Keratinocyte (primary cell): Measurements from ENCODE around the gene TMTC3. TPM values are rescaled to one million over a fixed set of nuclear protein-coding genes. Genes with fewer than 3 reads are reported as not detected.
A peak's percentile ranks its signal among the peaks of the same experiment; 100 is the strongest.

Source experiments
- DNase-seq: peaks from one replicate; pipeline ENCODE4 v3.0.0-alpha.2; 2011; ENCODE audit warnings: low read depth, missing footprints, low spot score
- FAIRE-seq: peaks from 2 replicates; lab custom pipeline; 2011; peaks lifted over from hg19 to GRCh38; lab: Jason Lieb, UNC
- H2AFZ ChIP-seq: 2 replicates; pipeline ENCODE4 v1.6.0; 2012; ENCODE audit warnings: low read length, control low read depth, inconsistent platforms; ENCODE audit not compliant: control insufficient read depth
- H3K27ac ChIP-seq: 2 replicates; pipeline ENCODE4 v1.5.1; 2011; ENCODE audit warnings: low read length; ENCODE audit not compliant: control insufficient read depth, insufficient read depth
- H3K27me3 ChIP-seq: 3 replicates; pipeline ENCODE4 v1.6.0; 2011; ENCODE audit warnings: low read length; ENCODE audit not compliant: control insufficient read depth, insufficient read depth; ENCODE audit errors: extremely low read depth
- H3K36me3 ChIP-seq, 2 experiments: 2 replicates in 1 of 2; 3 replicates in 1 of 2; pipeline ENCODE4 v1.5.1; 2011; ENCODE audit warnings: low read length in 2 of 2, mild to moderate bottlenecking in 1 of 2; ENCODE audit not compliant: control insufficient read depth in 2 of 2, insufficient read depth in 2 of 2; ENCODE audit errors: extremely low read depth in 1 of 2
- H3K4me1 ChIP-seq: 3 replicates; pipeline ENCODE4 v1.5.1; 2011; ENCODE audit warnings: low read length; ENCODE audit not compliant: control insufficient read depth, insufficient read depth; ENCODE audit errors: extremely low read depth
- H3K4me2 ChIP-seq: 3 replicates; pipeline ENCODE4 v1.6.0; 2011; ENCODE audit warnings: low read depth, low read length; ENCODE audit not compliant: control insufficient read depth, insufficient read depth; ENCODE audit errors: extremely low read depth
- H3K4me3 ChIP-seq, 3 experiments: fragments of 200-600 bp in 1 of 3; sonication (generic) in 1 of 3; 2 replicates in 2 of 3; 3 replicates in 1 of 3; pipeline ENCODE4 v1.5.1; 2011 to 2016; ENCODE audit warnings: low read length in 3 of 3, mild to moderate bottlenecking in 3 of 3, control low read depth in 2 of 3, inconsistent platforms in 1 of 3, low read depth in 1 of 3, mixed read lengths in 1 of 3, mixed run types in 1 of 3, moderate library complexity in 1 of 3; ENCODE audit not compliant: control insufficient read depth in 2 of 3, insufficient read depth in 2 of 3; ENCODE audit errors: extremely low read depth in 1 of 3
- H3K79me2 ChIP-seq: 2 replicates; pipeline ENCODE4 v1.6.0; 2012; ENCODE audit warnings: low read length; ENCODE audit not compliant: control insufficient read depth, insufficient read depth
- H3K9ac ChIP-seq: 3 replicates; pipeline ENCODE4 v1.6.0; 2011; ENCODE audit warnings: low read length; ENCODE audit not compliant: control insufficient read depth, insufficient read depth; ENCODE audit errors: extremely low read depth
- H3K9me1 ChIP-seq: 3 replicates; pipeline ENCODE4 v1.6.0; 2011; ENCODE audit warnings: low read length; ENCODE audit not compliant: control insufficient read depth, insufficient read depth; ENCODE audit errors: extremely low read depth
- H3K9me3 ChIP-seq: 2 replicates; pipeline ENCODE4 v1.5.1; 2012; ENCODE audit warnings: low read depth, low read length; ENCODE audit not compliant: control insufficient read depth
- H4K20me1 ChIP-seq: 3 replicates; pipeline ENCODE4 v1.6.0; 2011; ENCODE audit warnings: low read length; ENCODE audit not compliant: control insufficient read depth, insufficient read depth; ENCODE audit errors: extremely low read depth
- EZH2 ChIP-seq: IDR thresholded peaks from one replicate; pipeline ENCODE4 v1.6.1; 2012; ENCODE audit warnings: inconsistent platforms, mild to moderate bottlenecking, low read length, moderate library complexity
- dilution Hi-C: fragments of 300-500 bp; cut with MboI; formaldehyde crosslinking; loops from one replicate; pipeline ENCODE4 v1.7.0; 2020; ENCODE audit warnings: low sequenced_read_pairs; ENCODE audit not compliant: extremely low pct_ligation_motif_present
- polyA minus RNA-seq, 3 experiments: library from RNA; depleted of rRNA, polyadenylated mRNA; stranded (reverse); fragments of >200 nt; gene quantifications; 1 replicate in 1 of 3; 2 replicates in 1 of 3; 3 replicates in 1 of 3; pipeline ENCODE4 v1.2.3, GENCODE V29; 2011
- polyA plus RNA-seq, 5 experiments: library from polyadenylated mRNA; depleted of rRNA in 3 of 5; stranded (reverse) in 3 of 5; stranded (forward) in 1 of 5; unstranded in 1 of 5; fragments of >200 nt; gene quantifications; 1 replicate in 1 of 5; 2 replicates in 3 of 5; 3 replicates in 1 of 5; pipeline versions ENCODE4 v1.2.1 to v1.2.3, GENCODE V29; 2011 to 2012; ENCODE audit warnings: missing spikeins in 2 of 5, low read depth in 1 of 5, low replicate concordance in 1 of 5
- TF ChIP-seq, protein P1 (sequence below), 3 experiments: IDR thresholded peaks in 1 of 3; conservative IDR thresholded peaks in 1 of 3; optimal IDR thresholded peaks in 1 of 3; 2 replicates in 2 of 3; 3 replicates in 1 of 3; pipeline versions ENCODE3 to v1.5.1; 2011; ENCODE audit warnings: low read length in 3 of 3, mild to moderate bottlenecking in 3 of 3, moderate library complexity in 2 of 3, control low read depth in 1 of 3, inconsistent platforms in 1 of 3; ENCODE audit not compliant: insufficient read depth in 2 of 3; ENCODE audit errors: extremely low read depth in 1 of 3

TMTC3 gene
- polyA plus RNA-seq = 25.8 to 35.1 TPM (median 29.0 TPM) in 3 replicates
- 5.7 TPM for polyA plus RNA-seq (2011; ENCODE audit: low read depth)
- polyA plus RNA-seq (2011; cell fraction: cytosol; rRNA removed) = 4.3 and 12.3 TPM in 2 replicates
- polyA plus RNA-seq (2011; cell fraction: nucleus; rRNA removed) = 24.2 and 32.7 TPM in 2 replicates
- polyA plus RNA-seq (2012; ENCODE audit: low replicate concordance) = 8.8 and 17.3 TPM in 2 replicates
- polyA minus RNA-seq = 25.7 to 162 TPM (median 140 TPM) in 3 replicates
- 57.6 TPM for polyA minus RNA-seq (2011; cell fraction: cytosol; rRNA and poly(A)+ RNA removed)
- 94.2 and 194 TPM in 2 replicates for polyA minus RNA-seq (2011; cell fraction: nucleus; rRNA and poly(A)+ RNA removed)

GRCh38 chr12:88141774-88142609 lies at the start of gene TMTC3, which contains the start of gene CEP290:
Gene TMTC3, plus strand, starts transcription at chr12:88142307. Its CDS starts 6,009 bp downstream, at chr12:88148316.
Gene CEP290, minus strand, starts transcription at chr12:88142088. Its CDS starts 781 bp downstream, at chr12:88141307.
- FAIRE-seq = peak; percentile 88
- Histone ChIP-seq H3K79me2 (peaks cover 29% of the 10 kb centered on the region), H3K27ac (peak within 1 kb of the TSS; percentile 89), H3K9me1 (no peaks in the 10 kb centered on the region), H3K4me1 (peaks cover 36% of the 10 kb centered on the region), H3K27me3 (no peaks in the 10 kb centered on the region), H3K36me3 (peaks cover 0 to 2% of the 10 kb centered on the region in 2 experiments), H3K4me2 (peak within 1 kb of the TSS; percentile 91), H4K20me1 (no peaks in the 10 kb centered on the region), H3K4me3 (peak within 1 kb of the TSS; percentile 65 to 94 (median 83)), H3K9me3 (no peaks in the 10 kb centered on the region), H3K9ac (peak within 1 kb of the TSS; percentile 93), H2AFZ (peak within 1 kb of the TSS; percentile 98)
- dilution Hi-C loops = no loop called here
- peak; percentile 94 for DNase-seq
- TF ChIP-seq, protein P1, sequence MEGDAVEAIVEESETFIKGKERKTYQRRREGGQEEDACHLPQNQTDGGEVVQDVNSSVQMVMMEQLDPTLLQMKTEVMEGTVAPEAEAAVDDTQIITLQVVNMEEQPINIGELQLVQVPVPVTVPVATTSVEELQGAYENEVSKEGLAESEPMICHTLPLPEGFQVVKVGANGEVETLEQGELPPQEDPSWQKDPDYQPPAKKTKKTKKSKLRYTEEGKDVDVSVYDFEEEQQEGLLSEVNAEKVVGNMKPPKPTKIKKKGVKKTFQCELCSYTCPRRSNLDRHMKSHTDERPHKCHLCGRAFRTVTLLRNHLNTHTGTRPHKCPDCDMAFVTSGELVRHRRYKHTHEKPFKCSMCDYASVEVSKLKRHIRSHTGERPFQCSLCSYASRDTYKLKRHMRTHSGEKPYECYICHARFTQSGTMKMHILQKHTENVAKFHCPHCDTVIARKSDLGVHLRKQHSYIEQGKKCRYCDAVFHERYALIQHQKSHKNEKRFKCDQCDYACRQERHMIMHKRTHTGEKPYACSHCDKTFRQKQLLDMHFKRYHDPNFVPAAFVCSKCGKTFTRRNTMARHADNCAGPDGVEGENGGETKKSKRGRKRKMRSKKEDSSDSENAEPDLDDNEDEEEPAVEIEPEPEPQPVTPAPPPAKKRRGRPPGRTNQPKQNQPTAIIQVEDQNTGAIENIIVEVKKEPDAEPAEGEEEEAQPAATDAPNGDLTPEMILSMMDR (optimal IDR thresholded peaks at IDR 0.05 in 1 of 3, IDR thresholded peaks at IDR 0.05 in 1 of 3, conservative IDR thresholded peaks at IDR 0.05 in 1 of 3; ENCODE audit: extremely low read depth in 1 of 3, insufficient read depth in 2 of 3, low read length in 3 of 3) = no peak

DNA sequence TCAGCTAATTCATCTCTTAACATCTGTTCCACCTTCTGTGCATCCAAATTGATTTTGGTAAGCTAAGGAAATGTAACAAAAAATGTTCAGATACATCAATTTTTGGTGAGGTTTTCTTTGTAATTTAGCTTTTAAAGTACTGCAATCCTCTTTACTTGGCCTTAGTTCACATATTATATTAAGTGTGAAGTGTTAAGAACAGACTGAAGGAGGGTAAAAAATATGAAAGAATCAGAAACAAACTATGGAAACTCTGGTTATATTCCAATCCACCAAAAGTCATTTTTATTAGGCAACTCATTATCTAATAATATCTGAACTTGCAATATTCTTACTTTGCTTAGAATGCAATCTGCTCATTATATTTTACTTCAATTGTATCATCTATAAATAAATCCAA lies 49.3 kb upstream of the TMTC3 start:
- no peaks in the 10 kb centered on the region for H3K9me1 ChIP-seq
- H3K9me3 ChIP-seq = no peaks in the 10 kb centered on the region
- DNase-seq (no peak), FAIRE-seq (no peak)
- no peak overlapping the region for H2AFZ ChIP-seq
- H3K4me1 ChIP-seq = no peaks in the 10 kb centered on the region
- H3K79me2 ChIP-seq = no peaks in the 10 kb centered on the region
- no peak overlapping the region for H3K4me3 ChIP-seq
- dilution Hi-C loops = no loop called here
- no peak overlapping the region for H3K27ac ChIP-seq
- H4K20me1 ChIP-seq = no peaks in the 10 kb centered on the region
- no peak overlapping the region for H3K9ac ChIP-seq
- no peak for TF ChIP-seq EZH2
- TF ChIP-seq, protein P1 (optimal IDR thresholded peaks at IDR 0.05 in 1 of 3, IDR thresholded peaks at IDR 0.05 in 1 of 3, conservative IDR thresholded peaks at IDR 0.05 in 1 of 3; ENCODE audit: extremely low read depth in 1 of 3, insufficient read depth in 2 of 3, low read length in 3 of 3) = no peak
- H3K4me2 ChIP-seq = no peak overlapping the region
- peaks cover 0 to 4% of the 10 kb centered on the region in 2 experiments for H3K36me3 ChIP-seq
- no peaks in the 10 kb centered on the region for H3K27me3 ChIP-seq
